GM12878 (cell line): Measurements from ENCODE around the gene OR14I1. TPM values are rescaled to one million over a fixed set of nuclear protein-coding genes. Genes with fewer than 3 reads are reported as not detected.
"Not testable (repeated sequence)": the region's sequence is repeated elsewhere in the genome, so short reads cannot be mapped to it uniquely, and the experiment has no call there.

ENCODE experiments used
- ATAC-seq: fragments of 200-7000 bp; cut with Tn5 transposase; 3 replicates; pipeline ENCODE4 v1.9.1; 2020; ENCODE audit warnings: mild to moderate bottlenecking, moderate library complexity
- BruUV-seq: library from RNA; stranded (reverse); fragments of 400-500 nt; replicated peaks from 2 replicates; lab custom pipeline; 2021; lab: Mats Ljungman, UMichigan
- CTCF ChIA-PET: fragments of 300-600 bp; sonication (Branson Sonifier 250); formaldehyde crosslinking; extraction: SDS; loops from one replicate; lab custom pipeline; 2021; ENCODE audit warnings: inconsistent platforms; lab: Yijun Ruan, JAX
- POLR2A ChIA-PET: fragments of 350-600 bp; formaldehyde crosslinking; extraction: SDS; loops from one replicate; lab custom pipeline; 2021; ENCODE audit warnings: inconsistent platforms; lab: Charles Lee
- RAD21 ChIA-PET: fragments of 300-600 bp; sonication (Branson Sonifier 250); formaldehyde crosslinking; loops from one replicate; lab custom pipeline; 2023; ENCODE audit warnings: antibody characterized with exemption; ENCODE audit not compliant: unreplicated experiment; lab: Charles Lee
- SMC1A ChIA-PET: fragments of 300-600 bp; sonication (Branson Sonifier 250); formaldehyde crosslinking; loops from one replicate; lab custom pipeline; 2023; ENCODE audit not compliant: unreplicated experiment, uncharacterized antibody; lab: Charles Lee
- DNase-seq: peaks from one replicate; pipeline ENCODE4 v3.0.0-alpha.2; 2011; ENCODE audit warnings: low read depth, low spot score
- FAIRE-seq: peaks from 3 replicates; lab custom pipeline; 2011; peaks lifted over from hg19 to GRCh38; lab: Jason Lieb, UNC
- H2AFZ ChIP-seq: 2 replicates; pipeline ENCODE4 v1.6.0; 2011; ENCODE audit warnings: low read depth, low read length, control low read depth; ENCODE audit not compliant: control insufficient read depth
- H3K27ac ChIP-seq: 2 replicates; pipeline ENCODE4 v1.5.1; 2011; ENCODE audit warnings: control low read depth; ENCODE audit not compliant: control insufficient read depth, insufficient read depth
- H3K27me3 ChIP-seq, 2 experiments: replicated peaks in 1 of 2; 2 replicates each; pipeline versions ENCODE4 v1.6.0 to v1.6.1; 2011; ENCODE audit warnings: low read length in 1 of 2; ENCODE audit not compliant: control insufficient read depth in 2 of 2, insufficient read depth in 2 of 2
- H3K36me3 ChIP-seq, 2 experiments: 2 replicates each; pipeline ENCODE4 v1.5.1; 2011; ENCODE audit warnings: low read length in 1 of 2; ENCODE audit not compliant: control insufficient read depth in 2 of 2, insufficient read depth in 2 of 2
- H3K4me1 ChIP-seq: 2 replicates; pipeline ENCODE4 v1.6.1; 2011; ENCODE audit warnings: mild to moderate bottlenecking, low read length, moderate library complexity, mixed read lengths; ENCODE audit not compliant: control insufficient read depth, insufficient read depth
- H3K4me2 ChIP-seq: 2 replicates; pipeline ENCODE4 v1.6.0; 2011; ENCODE audit warnings: control low read depth; ENCODE audit not compliant: control insufficient read depth, insufficient read depth
- H3K4me3 ChIP-seq: fragments of 200-600 bp; sonication (generic); 2 replicates; pipeline ENCODE4 v1.5.1; 2016
- H3K79me2 ChIP-seq: 2 replicates; pipeline ENCODE4 v1.6.0; 2011; ENCODE audit warnings: low read length; ENCODE audit not compliant: control insufficient read depth, insufficient read depth
- H3K9ac ChIP-seq: 2 replicates; pipeline ENCODE4 v1.8.0; 2011; ENCODE audit warnings: low read length, control low read depth, mixed read lengths; ENCODE audit not compliant: control insufficient read depth, insufficient read depth
- H3K9me3 ChIP-seq: replicated peaks from 3 replicates; pipeline ENCODE4 v1.5.1; 2011; ENCODE audit warnings: mild to moderate bottlenecking, low read length; ENCODE audit not compliant: control insufficient read depth, insufficient read depth
- H4K20me1 ChIP-seq: 2 replicates; pipeline ENCODE4 v1.6.0; 2011; ENCODE audit not compliant: control insufficient read depth, insufficient read depth
- FOXM1 ChIP-seq: IDR thresholded peaks from 2 replicates; pipeline ENCODE4 v1.6.1; 2012; ENCODE audit warnings: low read depth, mild to moderate bottlenecking, inconsistent platforms, low read length, moderate library complexity
- NFIC ChIP-seq: IDR thresholded peaks from 2 replicates; pipeline ENCODE4 v1.6.1; 2012; ENCODE audit warnings: low read depth, mild to moderate bottlenecking, inconsistent platforms, low read length, moderate library complexity
- RUNX3 ChIP-seq: IDR thresholded peaks from 2 replicates; pipeline ENCODE4 v1.6.1; 2012; ENCODE audit warnings: low read length, inconsistent platforms
- WGBS: methylation state at CpG from one replicate; pipeline ENCODE4 v1.1.6; 2016; ENCODE audit warnings: low lambda C conversion rate; ENCODE audit not compliant: insufficient replicate concordance, insufficient coverage; ENCODE audit errors: missing lambda C conversion rate; 5-methylcytosine and 5-hydroxymethylcytosine counted together
- in situ Hi-C: fragments of 300-500 bp; cut with MboI; formaldehyde crosslinking; loops from 9 replicates; pipeline ENCODE4 v1.14.3; 2018; ENCODE audit warnings: mixed read lengths
- intact Hi-C: fragments of 100-400 bp; cut with micrococcal nuclease; formaldehyde crosslinking; loops from one replicate; pipeline ENCODE4 v1.14.2; 2022; ENCODE audit not compliant: unreplicated experiment
- polyA plus RNA-seq, 11 experiments: library from polyadenylated mRNA; depleted of rRNA in 4 of 11; unstranded in 6 of 11; stranded (reverse) in 5 of 11; fragments of >200 nt; fragmentation: Nextera tagmentation in 4 of 11; fragmentation: Illumina TruSeq in 1 of 11; extraction: Ambion mirVana in 4 of 11; extraction: Trizol in 1 of 11; gene quantifications; 1 replicate in 1 of 11; 2 replicates in 10 of 11; pipeline versions ENCODE4 v1.2.1 to v1.2.3, GENCODE V29; 2011 to 2016; ENCODE audit warnings: inconsistent platforms in 2 of 11, missing spikeins in 2 of 11, low read depth in 1 of 11
- small RNA-seq: library from RNA; depleted of rRNA; stranded (forward); fragments of <200 nt; gene quantifications from one replicate; pipeline ENCODE3, GENCODE V24; 2014
- total RNA-seq, 4 experiments: library from RNA; depleted of rRNA in 3 of 4; stranded (reverse); fragments of >200 nt in 3 of 4; fragmentation: Illumina TruSeq in 1 of 4; extraction: Trizol in 1 of 4; gene quantifications; 2 replicates each; pipeline versions ENCODE4 v1.2.1 to v1.2.3, GENCODE V29; 2013 to 2021
- TF ChIP-seq, protein P1 (sequence below): IDR thresholded peaks from 2 replicates; pipeline ENCODE4 v1.6.1; 2012; ENCODE audit warnings: low read length, inconsistent platforms

The OR14I1 gene
- total and polyA plus RNA-seq, 10 of the 15 experiments (the other 5 are each of a cell fraction or from before 2014, with no cell fraction given) = 0.21 to 1.5 (median 0.79) TPM

- 25% methylated on average over 6 of the region's 6 CpGs for WGBS
- ChIA-PET RAD21 (interaction anchor here (0.6 to 1.0 kb wide), 3 partner anchors 29 to 222 kb away, joined by 3 to 8 read pairs (median 4); no protein-coding TSS in a partner anchor), SMC1A (interaction anchor here (0.9 kb wide), 1 partner anchor 222 kb away, joined by 3 read pairs; no protein-coding TSS in a partner anchor)
- H3K79me2 ChIP-seq, H3K9me3 ChIP-seq, BruUV-seq, in situ Hi-C loops, FAIRE-seq, H3K4me1 ChIP-seq, H3K4me3 ChIP-seq, H3K27me3 ChIP-seq, POLR2A ChIA-PET, intact Hi-C loops: not testable (repeated sequence)
- ATAC-seq (peak; percentile 87), DNase-seq (peak; percentile 24)
- Histone ChIP-seq H3K27ac (peak overlapping the region; percentile 42), H2AFZ (peak overlapping the region; percentile 12; the same call in 1 of the 2 replicates), H3K4me2 (peak overlapping the region; percentile 25; the same call in 1 of the 2 replicates)
- peak; percentile 34; the same call in 1 of the 2 replicates for TF ChIP-seq FOXM1
- peak; percentile 49; the same call in 1 of the 2 replicates for TF ChIP-seq RUNX3
- peak; percentile 34; the same call in 1 of the 2 replicates for TF ChIP-seq NFIC
- TF ChIP-seq, protein P1, sequence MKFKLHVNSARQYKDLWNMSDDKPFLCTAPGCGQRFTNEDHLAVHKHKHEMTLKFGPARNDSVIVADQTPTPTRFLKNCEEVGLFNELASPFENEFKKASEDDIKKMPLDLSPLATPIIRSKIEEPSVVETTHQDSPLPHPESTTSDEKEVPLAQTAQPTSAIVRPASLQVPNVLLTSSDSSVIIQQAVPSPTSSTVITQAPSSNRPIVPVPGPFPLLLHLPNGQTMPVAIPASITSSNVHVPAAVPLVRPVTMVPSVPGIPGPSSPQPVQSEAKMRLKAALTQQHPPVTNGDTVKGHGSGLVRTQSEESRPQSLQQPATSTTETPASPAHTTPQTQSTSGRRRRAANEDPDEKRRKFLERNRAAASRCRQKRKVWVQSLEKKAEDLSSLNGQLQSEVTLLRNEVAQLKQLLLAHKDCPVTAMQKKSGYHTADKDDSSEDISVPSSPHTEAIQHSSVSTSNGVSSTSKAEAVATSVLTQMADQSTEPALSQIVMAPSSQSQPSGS = 0 out of 2 replicates have a peak, but pooled peaks have one; percentile 26
- TF ChIP-seq, all 136 proteins: peak for 4; not testable (repeated sequence) for 132
- H3K9ac ChIP-seq, CTCF ChIA-PET, H3K36me3 ChIP-seq, H4K20me1 ChIP-seq: not testable (repeated sequence)
These were observed 45.8 kb downstream of the OR14I1 start for GRCh38 chr1:248656797-248657196.

DNA sequence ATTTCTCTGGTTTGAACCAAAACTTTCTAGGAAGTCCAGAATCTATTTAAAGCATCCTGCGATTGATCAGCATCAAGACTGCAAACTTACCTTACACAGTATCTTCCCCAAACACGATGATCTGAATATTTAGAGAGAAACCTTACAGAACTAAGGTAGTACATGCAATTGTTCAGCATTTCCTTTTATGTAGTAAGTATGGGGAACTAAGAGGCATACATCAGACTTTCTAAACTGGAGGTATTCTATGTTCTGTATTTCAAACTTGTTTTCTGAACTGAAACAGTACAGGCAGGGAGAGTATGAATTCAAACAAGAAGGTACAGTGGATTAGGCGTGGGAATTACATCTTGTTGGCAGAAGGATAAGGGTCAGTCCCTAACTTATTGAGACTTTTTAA, 47.2 kb downstream of the OR14I1 start, which contains the start of gene OR2T27:
Gene OR2T27 (minus strand): TSS at position 175 of the 400 bp plus-strand sequence. CDS start 4,644 bp downstream, outside the sequence.
- DNase-seq, intact Hi-C loops, H3K27me3 ChIP-seq, H3K4me2 ChIP-seq, SMC1A ChIA-PET, H3K4me1 ChIP-seq, H3K4me3 ChIP-seq, H2AFZ ChIP-seq, RAD21 ChIA-PET, H3K9ac ChIP-seq, POLR2A ChIA-PET, BruUV-seq, H3K79me2 ChIP-seq, CTCF ChIA-PET, H4K20me1 ChIP-seq, H3K36me3 ChIP-seq, in situ Hi-C loops, H3K9me3 ChIP-seq: not testable (repeated sequence)
- FAIRE-seq (peak; percentile 95), ATAC-seq (peak; percentile 62)
- 0 out of 2 replicates have a peak within 1 kb of the TSS, but pooled peaks have one; percentile 42 for H3K27ac ChIP-seq
- 20% methylated on average over 1 of the region's 3 CpGs for WGBS

Small RNA genes lying within 50 kb of the gene (small RNA-seq; reads per million reads assigned to genes)
- gene AHCYP8 = not detected

Other genes with a start within 250 kb of the OR14I1 start
Only the 7 nearest of the 14 such genes appear.
- gene OR2T34, start 128.0 kb downstream of the OR14I1 start, total RNA-seq (2014; rRNA removed) = 0.56 and 1.0 TPM in 2 replicates
- gene OR2T34, start 128.0 kb downstream of the OR14I1 start, total RNA-seq (2014; rRNA removed; fragmentation: Illumina TruSeq; extraction: Trizol) = 0.36 and 0.60 TPM in 2 replicates
- gene OR2T34, start 128.0 kb downstream of the OR14I1 start, total RNA-seq (2021) = 0.64 and 1.0 TPM in 2 replicates
- gene OR2T34, start 128.0 kb downstream of the OR14I1 start, polyA plus RNA-seq (2011; rRNA removed) = 1.5 and 2.7 TPM in 2 replicates
- gene OR2T34, start 128.0 kb downstream of the OR14I1 start, polyA plus RNA-seq (2014; fragmentation: Illumina TruSeq; extraction: Trizol) = 0.40 and 1.9 TPM in 2 replicates
- under 1 TPM in 1 of 2 experiments, not detected in 1; 0.16 TPM for gene OR2T34, start 128.0 kb downstream of the OR14I1 start, polyA plus RNA-seq (2014; fragmentation: Nextera tagmentation; extraction: Ambion mirVana)
- 0.33 and 0.65 TPM in 2 replicates for gene OR2T34, start 128.0 kb downstream of the OR14I1 start, polyA plus RNA-seq (2014; rRNA removed)
- gene OR2T34, start 128.0 kb downstream of the OR14I1 start, polyA plus RNA-seq (2016; fragmentation: Nextera tagmentation; extraction: Ambion mirVana) = under 1 TPM in 1 of 2 experiments, not detected in 1; 0.28 TPM
- gene OR2T10, start 105.1 kb downstream of the OR14I1 start, total RNA-seq (2014; rRNA removed) = not detected in 2 replicates
- gene OR2T10, start 105.1 kb downstream of the OR14I1 start, total RNA-seq (2014; rRNA removed; fragmentation: Illumina TruSeq; extraction: Trizol) = not detected in 2 replicates
- gene OR2T10, start 105.1 kb downstream of the OR14I1 start, total RNA-seq (2021) = not detected in 2 replicates
- gene OR2T10, start 105.1 kb downstream of the OR14I1 start, polyA plus RNA-seq (2011; rRNA removed) = not detected in 2 replicates
- not detected in 2 replicates for gene OR2T10, start 105.1 kb downstream of the OR14I1 start, polyA plus RNA-seq (2014; fragmentation: Illumina TruSeq; extraction: Trizol)
- not detected for gene OR2T10, start 105.1 kb downstream of the OR14I1 start, polyA plus RNA-seq (2014; fragmentation: Nextera tagmentation; extraction: Ambion mirVana)
- not detected in 2 replicates for gene OR2T10, start 105.1 kb downstream of the OR14I1 start, polyA plus RNA-seq (2014; rRNA removed)
- not detected for gene OR2T10, start 105.1 kb downstream of the OR14I1 start, polyA plus RNA-seq (2016; fragmentation: Nextera tagmentation; extraction: Ambion mirVana)
- not detected in 2 replicates for gene OR2T11, start 67.7 kb downstream of the OR14I1 start, total RNA-seq (2014; rRNA removed)
- not detected in 2 replicates for gene OR2T11, start 67.7 kb downstream of the OR14I1 start, total RNA-seq (2014; rRNA removed; fragmentation: Illumina TruSeq; extraction: Trizol)
- gene OR2T11, start 67.7 kb downstream of the OR14I1 start, total RNA-seq (2021) = not detected in 2 replicates
- gene OR2T11, start 67.7 kb downstream of the OR14I1 start, polyA plus RNA-seq (2011; rRNA removed) = not detected in 2 replicates
- not detected in 2 replicates for gene OR2T11, start 67.7 kb downstream of the OR14I1 start, polyA plus RNA-seq (2014; fragmentation: Illumina TruSeq; extraction: Trizol)
- not detected for gene OR2T11, start 67.7 kb downstream of the OR14I1 start, polyA plus RNA-seq (2014; fragmentation: Nextera tagmentation; extraction: Ambion mirVana)
- gene OR2T11, start 67.7 kb downstream of the OR14I1 start, polyA plus RNA-seq (2014; rRNA removed) = not detected in 2 replicates
- not detected for gene OR2T11, start 67.7 kb downstream of the OR14I1 start, polyA plus RNA-seq (2016; fragmentation: Nextera tagmentation; extraction: Ambion mirVana)
- 0.22 and 0.68 TPM in 2 replicates for gene OR2T35, start 57.5 kb downstream of the OR14I1 start, total RNA-seq (2014; rRNA removed)
- gene OR2T35, start 57.5 kb downstream of the OR14I1 start, total RNA-seq (2014; rRNA removed; fragmentation: Illumina TruSeq; extraction: Trizol) = 0.89 and 0.97 TPM in 2 replicates
- 0.49 and 0.66 TPM in 2 replicates for gene OR2T35, start 57.5 kb downstream of the OR14I1 start, total RNA-seq (2021)
- 0.54 and 0.61 TPM in 2 replicates for gene OR2T35, start 57.5 kb downstream of the OR14I1 start, polyA plus RNA-seq (2011; rRNA removed)
- not detected in 2 replicates for gene OR2T35, start 57.5 kb downstream of the OR14I1 start, polyA plus RNA-seq (2014; fragmentation: Illumina TruSeq; extraction: Trizol)
- under 1 TPM in 1 of 2 experiments, not detected in 1; 0.03 TPM for gene OR2T35, start 57.5 kb downstream of the OR14I1 start, polyA plus RNA-seq (2014; fragmentation: Nextera tagmentation; extraction: Ambion mirVana)
- gene OR2T35, start 57.5 kb downstream of the OR14I1 start, polyA plus RNA-seq (2014; rRNA removed) = 0.08 and 0.15 TPM in 2 replicates
- under 1 TPM; 0.10 to 0.28 TPM for gene OR2T35, start 57.5 kb downstream of the OR14I1 start, polyA plus RNA-seq (2016; fragmentation: Nextera tagmentation; extraction: Ambion mirVana)
- 0.23 and 0.71 TPM in 2 replicates for gene OR2T27, start 47.2 kb downstream of the OR14I1 start, total RNA-seq (2014; rRNA removed)
- gene OR2T27, start 47.2 kb downstream of the OR14I1 start, total RNA-seq (2014; rRNA removed; fragmentation: Illumina TruSeq; extraction: Trizol) = 0.22 and 0.32 TPM in 2 replicates
- gene OR2T27, start 47.2 kb downstream of the OR14I1 start, total RNA-seq (2021) = 0.33 and 0.48 TPM in 2 replicates
- gene OR2T27, start 47.2 kb downstream of the OR14I1 start, polyA plus RNA-seq (2011; rRNA removed) = 0.18 TPM in 1 of 2 replicates, not detected in the other
- gene OR2T27, start 47.2 kb downstream of the OR14I1 start, polyA plus RNA-seq (2014; fragmentation: Illumina TruSeq; extraction: Trizol) = not detected in 2 replicates
- under 1 TPM in 1 of 2 experiments, not detected in 1; 0.13 TPM for gene OR2T27, start 47.2 kb downstream of the OR14I1 start, polyA plus RNA-seq (2014; fragmentation: Nextera tagmentation; extraction: Ambion mirVana)
- gene OR2T27, start 47.2 kb downstream of the OR14I1 start, polyA plus RNA-seq (2014; rRNA removed) = 0.17 TPM in 1 of 2 replicates, not detected in the other
- under 1 TPM in 1 of 2 experiments, not detected in 1; 0.24 TPM for gene OR2T27, start 47.2 kb downstream of the OR14I1 start, polyA plus RNA-seq (2016; fragmentation: Nextera tagmentation; extraction: Ambion mirVana)
- not detected in 2 replicates for gene LYPD8, start 53.0 kb upstream of the OR14I1 start, total RNA-seq (2014; rRNA removed)
- 0.13 TPM in 1 of 2 replicates, not detected in the other for gene LYPD8, start 53.0 kb upstream of the OR14I1 start, total RNA-seq (2014; rRNA removed; fragmentation: Illumina TruSeq; extraction: Trizol)
- not detected in 2 replicates for gene LYPD8, start 53.0 kb upstream of the OR14I1 start, total RNA-seq (2021)
- gene LYPD8, start 53.0 kb upstream of the OR14I1 start, polyA plus RNA-seq (2011; rRNA removed) = not detected in 2 replicates
- not detected in 2 replicates for gene LYPD8, start 53.0 kb upstream of the OR14I1 start, polyA plus RNA-seq (2014; fragmentation: Illumina TruSeq; extraction: Trizol)
- under 1 TPM; 0.18 to 0.40 TPM for gene LYPD8, start 53.0 kb upstream of the OR14I1 start, polyA plus RNA-seq (2014; fragmentation: Nextera tagmentation; extraction: Ambion mirVana)
- 0.06 TPM in 1 of 2 replicates, not detected in the other for gene LYPD8, start 53.0 kb upstream of the OR14I1 start, polyA plus RNA-seq (2014; rRNA removed)
- not detected for gene LYPD8, start 53.0 kb upstream of the OR14I1 start, polyA plus RNA-seq (2016; fragmentation: Nextera tagmentation; extraction: Ambion mirVana)
- gene SH3BP5L, start 123.1 kb upstream of the OR14I1 start, total RNA-seq (2014; rRNA removed) = 14.3 and 16.7 TPM in 2 replicates
- gene SH3BP5L, start 123.1 kb upstream of the OR14I1 start, total RNA-seq (2014; rRNA removed; fragmentation: Illumina TruSeq; extraction: Trizol) = 9.6 and 10.4 TPM in 2 replicates
- 16.8 and 19.1 TPM in 2 replicates for gene SH3BP5L, start 123.1 kb upstream of the OR14I1 start, total RNA-seq (2021)
- 15.4 and 22.8 TPM in 2 replicates for gene SH3BP5L, start 123.1 kb upstream of the OR14I1 start, polyA plus RNA-seq (2011; rRNA removed)
- gene SH3BP5L, start 123.1 kb upstream of the OR14I1 start, polyA plus RNA-seq (2014; fragmentation: Illumina TruSeq; extraction: Trizol) = 6.5 and 11.4 TPM in 2 replicates
- gene SH3BP5L, start 123.1 kb upstream of the OR14I1 start, polyA plus RNA-seq (2014; fragmentation: Nextera tagmentation; extraction: Ambion mirVana) = 1 to 10 TPM; 1.1 to 1.6 TPM
- 16.1 and 17.4 TPM in 2 replicates for gene SH3BP5L, start 123.1 kb upstream of the OR14I1 start, polyA plus RNA-seq (2014; rRNA removed)
- gene SH3BP5L, start 123.1 kb upstream of the OR14I1 start, polyA plus RNA-seq (2016; fragmentation: Nextera tagmentation; extraction: Ambion mirVana) = 1 to 10 TPM; 2.1 TPM